A673 (cell line): Measurements from ENCODE around the gene KATNBL1. TPM values are rescaled to one million over a fixed set of nuclear protein-coding genes. Genes with fewer than 3 reads are reported as not detected.

Source experiments
- BruUV-seq: library from RNA; stranded (reverse); fragments of 400-500 nt; replicated peaks from 2 replicates; lab custom pipeline; 2021; lab: Mats Ljungman, UMichigan
- CTCF ChIA-PET: fragments of 300-600 bp; sonication (Branson Sonifier 250); formaldehyde crosslinking; loops from one replicate; lab custom pipeline; 2022; ENCODE audit warnings: antibody characterized with exemption; lab: Charles Lee
- POLR2A ChIA-PET: fragments of 300-600 bp; sonication (Branson Sonifier 250); formaldehyde crosslinking; loops from one replicate; lab custom pipeline; 2022; ENCODE audit warnings: antibody characterized with exemption; ENCODE audit not compliant: low non-redundant PET; lab: Charles Lee
- DNase-seq: peaks from one replicate; pipeline ENCODE4 v3.0.0-alpha.2; 2015; ENCODE audit warnings: low spot score
- H3K27ac ChIP-seq: fragments of 200-600 bp; sonication (generic); 2 replicates; pipeline ENCODE4 v1.5.1; 2016; ENCODE audit warnings: mixed run types, low read depth, mild to moderate bottlenecking, mixed read lengths, antibody characterized with exemption, low read length; ENCODE audit not compliant: poor library complexity, severe bottlenecking
- H3K27me3 ChIP-seq: fragments of 200-600 bp; sonication (generic); replicated peaks from 2 replicates; pipeline ENCODE4 v1.6.1; 2017; ENCODE audit warnings: mixed run types, low read depth, mild to moderate bottlenecking, mixed read lengths, antibody characterized with exemption, low read length; ENCODE audit not compliant: insufficient read depth, poor library complexity
- H3K36me3 ChIP-seq: fragments of 200-600 bp; sonication (generic); 2 replicates; pipeline ENCODE4 v1.6.1; 2016; ENCODE audit warnings: mixed run types, mild to moderate bottlenecking, mixed read lengths, antibody characterized with exemption, low read length; ENCODE audit not compliant: insufficient read depth, poor library complexity, severe bottlenecking
- H3K4me1 ChIP-seq: fragments of 200-600 bp; sonication (generic); 2 replicates; pipeline ENCODE4 v1.6.1; 2017; ENCODE audit warnings: mixed run types, mild to moderate bottlenecking, mixed read lengths, antibody characterized with exemption, low read length; ENCODE audit not compliant: insufficient read depth, poor library complexity, severe bottlenecking
- H3K4me3 ChIP-seq: fragments of 200-600 bp; sonication (generic); 2 replicates; pipeline ENCODE4 v1.5.1; 2016; ENCODE audit warnings: low read depth, mixed run types, mild to moderate bottlenecking, mixed read lengths, low read length; ENCODE audit not compliant: poor library complexity, severe bottlenecking
- H3K9me3 ChIP-seq: fragments of 200-600 bp; sonication (generic); 2 replicates; pipeline ENCODE4 v1.6.1; 2016; ENCODE audit warnings: mixed run types, low read depth, mild to moderate bottlenecking, mixed read lengths, antibody characterized with exemption, low read length; ENCODE audit not compliant: poor library complexity, severe bottlenecking
- CTCF ChIP-seq: fragments of 300-800, 200-600 bp; sonication (generic); conservative IDR thresholded peaks from 2 replicates; pipeline ENCODE4 v1.5.1; 2017; ENCODE audit warnings: low read depth, mild to moderate bottlenecking, antibody characterized with exemption, low read length, moderate library complexity, mixed read lengths
- EZH2 ChIP-seq: fragments of 200-600 bp; sonication (generic); IDR thresholded peaks from 2 replicates; pipeline ENCODE4 v1.6.1; 2017; ENCODE audit warnings: borderline replicate concordance, low read depth, mild to moderate bottlenecking, mixed read lengths, antibody characterized with exemption, low read length; ENCODE audit not compliant: poor library complexity, severe bottlenecking
- intact Hi-C: fragments of 100-400 bp; cut with micrococcal nuclease; formaldehyde crosslinking; loops from one replicate; pipeline ENCODE4 v1.10.0; 2022; ENCODE audit not compliant: unreplicated experiment
- total RNA-seq: library from RNA; stranded (reverse); gene quantifications from 2 replicates; pipeline ENCODE4 v1.2.3, GENCODE V29; 2021

KATNBL1 gene
- total RNA-seq, 1 experiment from 2014 or later = 55.1 TPM

DNA sequence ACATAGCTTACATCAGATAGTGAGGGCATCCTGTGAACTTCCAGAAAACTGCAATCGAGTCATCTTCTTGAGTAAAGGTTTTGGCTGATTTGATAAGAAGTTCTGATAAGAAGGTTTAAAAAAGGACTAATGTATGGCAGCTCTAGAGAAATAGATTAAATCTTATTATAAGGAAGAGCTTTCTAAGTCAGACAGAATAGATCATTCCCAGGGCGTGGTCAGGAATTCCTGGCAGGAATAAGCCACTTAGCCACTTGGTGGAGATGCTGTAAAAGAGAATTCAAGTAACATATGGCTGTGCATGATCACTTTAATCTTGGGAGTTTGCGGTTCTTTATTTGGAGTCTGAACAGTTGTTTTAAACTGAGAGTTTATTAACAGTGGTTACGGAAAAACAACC, 90.6 kb downstream of the KATNBL1 start:
- intact Hi-C loops = no loop called here
- ChIA-PET CTCF (no interaction called here), POLR2A (no interaction called here)
- Histone ChIP-seq H3K27me3 (no peaks in the 10 kb centered on the region), H3K36me3 (no peaks in the 10 kb centered on the region), H3K27ac (no peak overlapping the region), H3K4me3 (no peak overlapping the region), H3K9me3 (no peaks in the 10 kb centered on the region), H3K4me1 (peaks cover 5% of the 10 kb centered on the region)
- TF ChIP-seq EZH2 (no peak), CTCF (no peak)
- BruUV-seq = no TSS peak
- DNase-seq = no peak

GRCh38 chr15:34116620-34117019, 93.3 kb downstream of the KATNBL1 start:
- no peak for DNase-seq
- CTCF ChIA-PET = no interaction called here
- POLR2A ChIA-PET = no interaction called here
- no TSS peak for BruUV-seq
- H3K4me1 ChIP-seq = no peaks in the 10 kb centered on the region
- no peak overlapping the region for H3K4me3 ChIP-seq
- intact Hi-C loops = no loop called here
- H3K27me3 ChIP-seq = no peaks in the 10 kb centered on the region
- no peaks in the 10 kb centered on the region for H3K36me3 ChIP-seq
- no peak overlapping the region for H3K27ac ChIP-seq
- no peaks in the 10 kb centered on the region for H3K9me3 ChIP-seq
- no peak for TF ChIP-seq CTCF
- no peak for TF ChIP-seq EZH2

DNA sequence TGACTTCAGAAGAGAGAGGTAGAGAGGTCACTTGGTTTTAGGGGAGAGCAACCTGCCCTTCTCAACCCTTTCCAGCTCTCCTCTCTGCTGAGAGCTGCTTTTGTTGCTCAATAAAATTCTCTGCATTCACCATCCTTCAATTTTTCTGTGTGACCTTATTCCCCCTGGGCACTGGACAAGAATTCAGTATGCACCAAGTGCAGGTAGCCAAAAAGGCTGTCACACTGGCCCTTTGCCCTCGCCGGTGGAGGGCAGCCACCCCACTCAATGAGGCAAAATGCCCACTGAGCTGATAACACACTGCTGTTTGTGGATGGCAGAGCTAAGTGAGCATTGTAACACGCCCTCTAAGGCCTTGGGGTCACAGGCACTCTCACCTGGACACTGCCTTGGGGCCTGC, 95.2 kb downstream of the KATNBL1 start:
- Histone ChIP-seq H3K27ac (no peak overlapping the region), H3K36me3 (no peaks in the 10 kb centered on the region), H3K27me3 (no peaks in the 10 kb centered on the region), H3K4me1 (no peaks in the 10 kb centered on the region), H3K9me3 (no peaks in the 10 kb centered on the region), H3K4me3 (no peak overlapping the region)
- TF ChIP-seq EZH2 (no peak), CTCF (no peak)
- intact Hi-C loops = no loop called here
- no TSS peak for BruUV-seq
- DNase-seq = no peak
- ChIA-PET POLR2A (no interaction called here), CTCF (no interaction called here)
